ENCODE results near the gene SLC29A1. TPM values are rescaled to one million over a fixed set of nuclear protein-coding genes. Genes with fewer than 3 reads are reported as not detected.

Gene SLC29A1
- total RNA-seq, 1 donor from 2014 or later = 24.1 TPM

DNA sequence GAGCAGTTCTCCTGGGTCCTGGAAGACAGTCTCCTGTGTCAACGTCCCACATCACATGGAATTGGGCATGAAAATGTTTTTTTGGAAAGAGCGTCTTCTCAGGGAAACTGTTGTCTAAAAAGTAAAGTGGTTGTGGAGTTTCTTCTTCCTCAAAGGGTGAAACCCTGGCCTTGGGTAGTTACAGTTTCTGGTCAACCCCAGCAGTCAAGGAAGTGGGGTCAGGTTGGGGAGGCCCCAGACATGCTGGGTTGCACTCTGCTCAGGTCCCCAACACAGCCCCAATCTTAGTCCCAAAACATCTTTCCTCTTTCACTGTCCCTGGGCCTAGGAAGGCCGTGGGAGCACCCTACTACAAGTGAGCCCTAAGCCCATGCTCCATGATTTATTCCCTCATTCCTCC is 43.0 kb downstream of the SLC29A1 start:
- Mint-ChIP-seq H3K4me3 (ENCODE audit: low read depth) (peak overlapping the region; percentile 50), H3K36me3 (ENCODE audit: insufficient read depth) (no peaks in the 10 kb centered on the region), H3K9me3 (ENCODE audit: low read depth) (no peaks in the 10 kb centered on the region), H3K27me3 (peaks cover 33% of the 10 kb centered on the region), H3K4me1 (ENCODE audit: low read depth) (peaks cover 14% of the 10 kb centered on the region), H3K27ac (no peak overlapping the region)
- no peak for DNase-seq (ENCODE audit: low spot score, unreplicated experiment)
- no peak for TF ChIP-seq CTCF (IDR thresholded peaks at IDR 0.05; ENCODE audit: unreplicated experiment)

DNA sequence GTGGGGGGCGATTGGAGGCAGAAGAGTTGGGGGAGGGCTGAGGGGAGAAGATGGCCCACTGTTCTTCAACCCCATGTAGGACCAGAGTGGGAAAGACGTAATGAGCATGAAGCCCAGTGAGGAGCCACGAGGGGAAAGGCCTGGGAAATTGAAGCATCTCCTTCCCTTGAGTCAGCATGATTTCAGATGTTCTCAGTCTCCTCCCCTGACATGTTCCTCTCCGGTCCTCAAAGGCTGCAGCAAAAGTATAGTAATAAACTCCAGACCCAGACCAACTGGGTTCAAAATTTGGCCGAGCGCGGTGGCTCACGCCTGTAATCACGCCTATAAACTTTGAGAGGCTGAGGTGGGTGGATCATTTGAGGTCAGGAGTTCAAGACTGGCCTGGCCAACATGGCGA is 43.9 kb downstream of the SLC29A1 start:
- H3K27ac Mint-ChIP-seq = no peak overlapping the region
- peaks cover 36% of the 10 kb centered on the region for H3K27me3 Mint-ChIP-seq
- H3K4me3 Mint-ChIP-seq (ENCODE audit: low read depth) = no peak overlapping the region
- no peaks in the 10 kb centered on the region for H3K36me3 Mint-ChIP-seq (ENCODE audit: insufficient read depth)
- TF ChIP-seq CTCF (IDR thresholded peaks at IDR 0.05; ENCODE audit: unreplicated experiment) = no peak
- DNase-seq (ENCODE audit: low spot score, unreplicated experiment) = no peak
- no peaks in the 10 kb centered on the region for H3K9me3 Mint-ChIP-seq (ENCODE audit: low read depth)
- peaks cover 14% of the 10 kb centered on the region for H3K4me1 Mint-ChIP-seq (ENCODE audit: low read depth)

DNA sequence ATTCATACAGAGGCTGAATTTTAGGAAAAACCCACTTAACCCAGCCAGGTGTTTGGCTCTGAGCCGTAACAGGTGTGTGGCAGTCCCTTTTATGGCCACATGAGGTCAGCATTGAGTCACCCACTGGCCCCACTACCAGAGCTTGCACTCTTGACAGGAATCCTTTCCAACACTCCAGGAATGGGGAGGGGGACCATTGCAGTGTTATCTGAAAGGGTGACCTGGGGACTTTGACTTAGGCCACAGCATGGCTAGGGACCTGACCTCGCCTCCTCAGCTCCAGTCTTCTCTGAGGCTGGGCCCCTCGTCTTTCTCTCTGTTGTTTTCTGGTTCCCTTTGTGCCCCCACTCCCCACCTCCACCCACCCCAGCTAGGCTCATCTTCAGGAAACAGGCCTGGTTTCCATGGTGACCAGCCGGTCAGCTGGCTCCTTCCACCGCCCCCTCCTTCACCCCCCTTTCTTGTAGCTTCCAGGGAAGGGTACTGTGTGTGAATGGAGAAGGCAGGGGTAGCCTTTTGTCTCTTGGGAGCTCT is 44.8 kb downstream of the SLC29A1 start:
- H3K27me3 Mint-ChIP-seq = peaks cover 44% of the 10 kb centered on the region
- H3K4me1 Mint-ChIP-seq (ENCODE audit: low read depth) = peaks cover 14% of the 10 kb centered on the region
- peak; percentile 93 for TF ChIP-seq CTCF (IDR thresholded peaks at IDR 0.05; ENCODE audit: unreplicated experiment)
- H3K4me3 Mint-ChIP-seq (ENCODE audit: low read depth) = peak overlapping the region; percentile 35
- no peak overlapping the region for H3K27ac Mint-ChIP-seq
- no peaks in the 10 kb centered on the region for H3K36me3 Mint-ChIP-seq (ENCODE audit: insufficient read depth)
- peak; percentile 66 for DNase-seq (ENCODE audit: low spot score, unreplicated experiment)
- no peaks in the 10 kb centered on the region for H3K9me3 Mint-ChIP-seq (ENCODE audit: low read depth)

- Mint-ChIP-seq H3K9me3 (ENCODE audit: low read depth) (no peaks in the 10 kb centered on the region), H3K4me3 (ENCODE audit: low read depth) (peak overlapping the region; percentile 69), H3K27ac (no peak overlapping the region), H3K4me1 (ENCODE audit: low read depth) (peaks cover 6% of the 10 kb centered on the region), H3K36me3 (ENCODE audit: insufficient read depth) (peaks cover 3% of the 10 kb centered on the region), H3K27me3 (peaks cover 48% of the 10 kb centered on the region)
- no peak for TF ChIP-seq CTCF (IDR thresholded peaks at IDR 0.05; ENCODE audit: unreplicated experiment)
- no peak for DNase-seq (ENCODE audit: low spot score, unreplicated experiment)
Measured at GRCh38 chr6:44269178-44269920, 46.0 kb downstream of the SLC29A1 start.

- DNase-seq (ENCODE audit: low spot score, unreplicated experiment) = no peak
- H3K4me1 Mint-ChIP-seq (ENCODE audit: low read depth) = peaks cover 2% of the 10 kb centered on the region
- peak within 1 kb of the TSS; percentile 73 for H3K4me3 Mint-ChIP-seq (ENCODE audit: low read depth)
- H3K36me3 Mint-ChIP-seq (ENCODE audit: insufficient read depth) = peaks cover 5% of the 10 kb centered on the region
- no peaks in the 10 kb centered on the region for H3K9me3 Mint-ChIP-seq (ENCODE audit: low read depth)
- H3K27ac Mint-ChIP-seq = peak within 1 kb of the TSS; percentile 3
- peaks cover 50% of the 10 kb centered on the region for H3K27me3 Mint-ChIP-seq
- no peak for TF ChIP-seq CTCF (IDR thresholded peaks at IDR 0.05; ENCODE audit: unreplicated experiment)
Measured at GRCh38 chr6:44269921-44270525, 46.6 kb downstream of the SLC29A1 start, which contains the start of gene TMEM151B. TMEM151B (plus strand) TSS chr6:44270450; CDS start chr6:44270743, 293 bp downstream.
